Measurements from ENCODE around the gene ACTN1.

- TF ChIP-seq CTCF (IDR thresholded peaks at IDR 0.05) (no peak), POLR2A (IDR thresholded peaks at IDR 0.05) (no peak)
These were observed 6.4 kb downstream of the ACTN1 start for GRCh38 chr14:68972507-68973218.
